HG03097 (cell line): ENCODE results near the gene GAL3ST1.
"Not testable (repeated sequence)": the region's sequence is repeated elsewhere in the genome, so short reads cannot be mapped to it uniquely, and the experiment has no call there.

Experiments
- ATAC-seq: cut with Tn5 transposase; IDR thresholded peaks from one replicate; pipeline ENCODE4 v1.9.1; 2021; ENCODE audit not compliant: unreplicated experiment, low FRiP score

The GAL3ST1 gene

GRCh38 chr22:30574095-30574981 is at the start of gene GAL3ST1:
GAL3ST1 (minus strand) TSS chr22:30574665; CDS start chr22:30557392, 17,273 bp downstream.
- ATAC-seq: no peak

GRCh38 chr22:30619909-30620308 is 45.4 kb upstream of the GAL3ST1 start:
- not testable (repeated sequence) for ATAC-seq

- no peak for ATAC-seq
These were observed 43.4 kb upstream of the GAL3ST1 start for GRCh38 chr22:30617819-30618218.

- ATAC-seq: no peak
These were observed 41.1 kb upstream of the GAL3ST1 start for GRCh38 chr22:30615543-30615954.

GRCh38 chr22:30614879-30615278 is 40.4 kb upstream of the GAL3ST1 start:
- no peak for ATAC-seq

GRCh38 chr22:30614268-30614667 is 39.8 kb upstream of the GAL3ST1 start:
- ATAC-seq: no peak

GRCh38 chr22:30612789-30613188 is 38.3 kb upstream of the GAL3ST1 start:
- ATAC-seq: no peak

- ATAC-seq: no peak
These were observed 36.7 kb upstream of the GAL3ST1 start for GRCh38 chr22:30611197-30611596.

- ATAC-seq: no peak
These were observed 35.8 kb upstream of the GAL3ST1 start for GRCh38 chr22:30610299-30610698.

GRCh38 chr22:30609260-30610185 is 35.1 kb upstream of the GAL3ST1 start:
- no peak for ATAC-seq

- no peak for ATAC-seq
These were observed 33.5 kb upstream of the GAL3ST1 start for GRCh38 chr22:30607939-30608338.

- ATAC-seq: no peak
These were observed 33.0 kb upstream of the GAL3ST1 start for GRCh38 chr22:30607300-30607930.

- ATAC-seq: no peak
These were observed 32.2 kb upstream of the GAL3ST1 start, which contains the start of gene TCN2 for GRCh38 chr22:30606455-30607299. TCN2 (plus strand) TSS chr22:30607174; CDS start chr22:30607332, 158 bp downstream.

- ATAC-seq: no peak
These were observed 31.1 kb upstream of the GAL3ST1 start for GRCh38 chr22:30605449-30606110.

- no peak for ATAC-seq
These were observed 30.3 kb upstream of the GAL3ST1 start for GRCh38 chr22:30604723-30605122.

GRCh38 chr22:30603801-30604200 is 29.3 kb upstream of the GAL3ST1 start:
- no peak for ATAC-seq

GRCh38 chr22:30602049-30602448 is 27.6 kb upstream of the GAL3ST1 start:
- no peak for ATAC-seq

- ATAC-seq: no peak
These were observed 27.0 kb upstream of the GAL3ST1 start for GRCh38 chr22:30601464-30601863.

- ATAC-seq: no peak
These were observed 26.5 kb upstream of the GAL3ST1 start for GRCh38 chr22:30600921-30601320.
